ENCODE measurements around the gene IFNLR1.

The IFNLR1 gene

GRCh38 chr1:24226749-24227148 is 39.7 kb upstream of the IFNLR1 start:
- TF ChIP-seq, protein P1, sequence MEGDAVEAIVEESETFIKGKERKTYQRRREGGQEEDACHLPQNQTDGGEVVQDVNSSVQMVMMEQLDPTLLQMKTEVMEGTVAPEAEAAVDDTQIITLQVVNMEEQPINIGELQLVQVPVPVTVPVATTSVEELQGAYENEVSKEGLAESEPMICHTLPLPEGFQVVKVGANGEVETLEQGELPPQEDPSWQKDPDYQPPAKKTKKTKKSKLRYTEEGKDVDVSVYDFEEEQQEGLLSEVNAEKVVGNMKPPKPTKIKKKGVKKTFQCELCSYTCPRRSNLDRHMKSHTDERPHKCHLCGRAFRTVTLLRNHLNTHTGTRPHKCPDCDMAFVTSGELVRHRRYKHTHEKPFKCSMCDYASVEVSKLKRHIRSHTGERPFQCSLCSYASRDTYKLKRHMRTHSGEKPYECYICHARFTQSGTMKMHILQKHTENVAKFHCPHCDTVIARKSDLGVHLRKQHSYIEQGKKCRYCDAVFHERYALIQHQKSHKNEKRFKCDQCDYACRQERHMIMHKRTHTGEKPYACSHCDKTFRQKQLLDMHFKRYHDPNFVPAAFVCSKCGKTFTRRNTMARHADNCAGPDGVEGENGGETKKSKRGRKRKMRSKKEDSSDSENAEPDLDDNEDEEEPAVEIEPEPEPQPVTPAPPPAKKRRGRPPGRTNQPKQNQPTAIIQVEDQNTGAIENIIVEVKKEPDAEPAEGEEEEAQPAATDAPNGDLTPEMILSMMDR (IDR thresholded peaks at IDR 0.05), result no peak
- no peaks in the 10 kb centered on the region for H3K9me3 Mint-ChIP-seq
- no peaks in the 10 kb centered on the region for H3K36me3 Mint-ChIP-seq (ENCODE audit: low read depth)
- no peak overlapping the region for H3K4me3 Mint-ChIP-seq
- H3K27me3 Mint-ChIP-seq (ENCODE audit: low read depth, poor library complexity), result peaks cover 19% of the 10 kb centered on the region
- peaks cover 4% of the 10 kb centered on the region for H3K4me1 Mint-ChIP-seq
- H3K27ac Mint-ChIP-seq, result no peak overlapping the region
- DNase-seq, result no peak

GRCh38 chr1:24224761-24225160 is 37.7 kb upstream of the IFNLR1 start:
- TF ChIP-seq, protein P1 (IDR thresholded peaks at IDR 0.05), result no peak
- no peak overlapping the region for H3K4me3 Mint-ChIP-seq
- DNase-seq, result no peak
- H3K27ac Mint-ChIP-seq, result no peak overlapping the region
- H3K4me1 Mint-ChIP-seq, result peaks cover 9% of the 10 kb centered on the region
- H3K27me3 Mint-ChIP-seq (ENCODE audit: low read depth, poor library complexity), result peaks cover 14% of the 10 kb centered on the region
- no peaks in the 10 kb centered on the region for H3K9me3 Mint-ChIP-seq
- H3K36me3 Mint-ChIP-seq (ENCODE audit: low read depth), result no peaks in the 10 kb centered on the region

DNA sequence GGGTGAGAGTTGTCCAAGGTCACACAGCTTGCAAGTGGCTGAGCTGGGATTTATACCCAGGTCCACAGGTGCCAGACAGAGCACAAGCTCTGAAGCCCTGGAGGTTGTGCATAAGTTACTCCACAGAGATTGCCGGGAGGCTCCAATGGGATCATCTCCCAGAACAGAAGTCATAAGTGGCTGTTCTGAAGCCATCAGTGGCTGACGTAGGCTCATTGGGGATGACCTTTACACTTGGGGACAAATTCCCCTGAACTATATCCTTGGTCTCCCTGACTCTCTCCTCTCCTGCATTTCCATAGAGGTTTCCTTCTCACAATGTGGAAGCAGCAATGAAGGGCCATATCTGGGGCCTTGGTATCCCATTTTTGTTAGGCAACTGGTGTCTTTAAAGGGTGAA is 37.0 kb upstream of the IFNLR1 start:
- H3K4me3 Mint-ChIP-seq, result no peak overlapping the region
- H3K4me1 Mint-ChIP-seq, result peaks cover 9% of the 10 kb centered on the region
- DNase-seq, result no peak
- H3K36me3 Mint-ChIP-seq (ENCODE audit: low read depth), result no peaks in the 10 kb centered on the region
- H3K27me3 Mint-ChIP-seq (ENCODE audit: low read depth, poor library complexity), result peaks cover 9% of the 10 kb centered on the region
- no peak overlapping the region for H3K27ac Mint-ChIP-seq
- H3K9me3 Mint-ChIP-seq, result no peaks in the 10 kb centered on the region
- TF ChIP-seq, protein P1 (IDR thresholded peaks at IDR 0.05), result no peak

- Mint-ChIP-seq H3K4me3 (no peak overlapping the region), H3K36me3 (ENCODE audit: low read depth) (no peaks in the 10 kb centered on the region), H3K27ac (no peak overlapping the region), H3K27me3 (ENCODE audit: low read depth, poor library complexity) (peaks cover 7% of the 10 kb centered on the region), H3K9me3 (no peaks in the 10 kb centered on the region), H3K4me1 (peaks cover 20% of the 10 kb centered on the region)
- TF ChIP-seq, protein P1 (IDR thresholded peaks at IDR 0.05), result no peak
- no peak for DNase-seq
Observed at GRCh38 chr1:24222793-24223192, 35.7 kb upstream of the IFNLR1 start.

- Mint-ChIP-seq H3K27ac (no peak overlapping the region), H3K4me1 (peaks cover 20% of the 10 kb centered on the region)
Observed at GRCh38 chr1:24222008-24222605, 35.0 kb upstream of the IFNLR1 start.

DNA sequence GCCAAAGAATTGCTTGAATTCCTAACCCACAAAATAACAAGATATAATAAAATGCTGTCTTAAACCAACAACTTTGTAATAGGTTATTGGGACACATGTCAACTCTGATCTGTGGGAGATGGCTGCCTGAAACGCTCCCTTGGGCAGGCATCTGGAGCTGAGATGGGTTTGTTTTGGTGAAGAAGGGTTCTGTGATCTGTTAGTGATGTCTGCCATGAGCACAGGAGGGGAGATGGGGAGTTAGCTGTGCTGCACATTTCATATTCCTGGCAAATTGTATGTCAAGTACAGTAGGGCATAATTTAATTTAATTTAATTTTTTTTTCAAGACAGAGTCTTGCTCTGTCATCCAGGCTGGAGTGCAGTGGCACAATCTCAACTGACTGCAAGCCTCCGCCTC is 34.2 kb upstream of the IFNLR1 start:
- no peak for DNase-seq
- H3K4me3 Mint-ChIP-seq, result no peak overlapping the region
- TF ChIP-seq, protein P1 (IDR thresholded peaks at IDR 0.05), result no peak
- peaks cover 10% of the 10 kb centered on the region for H3K27me3 Mint-ChIP-seq (ENCODE audit: low read depth, poor library complexity)
- no peaks in the 10 kb centered on the region for H3K9me3 Mint-ChIP-seq
- H3K27ac Mint-ChIP-seq, result no peak overlapping the region
- peaks cover 26% of the 10 kb centered on the region for H3K4me1 Mint-ChIP-seq
- no peaks in the 10 kb centered on the region for H3K36me3 Mint-ChIP-seq (ENCODE audit: low read depth)

More at GRCh38 chr1:24222008-24222605, 35.0 kb upstream of the IFNLR1 start:
- TF ChIP-seq, protein P1 (IDR thresholded peaks at IDR 0.05), result no peak
- Mint-ChIP-seq H3K4me3 (no peak overlapping the region), H3K36me3 (ENCODE audit: low read depth) (no peaks in the 10 kb centered on the region), H3K27me3 (ENCODE audit: low read depth, poor library complexity) (peaks cover 10% of the 10 kb centered on the region), H3K9me3 (no peaks in the 10 kb centered on the region)
- no peak for DNase-seq
